Fibroblast of skin of abdomen (primary cell): ENCODE measurements around the gene CD33. TPM values are rescaled to one million over a fixed set of nuclear protein-coding genes. Genes with fewer than 3 reads are reported as not detected.
"Not testable (repeated sequence)": the region's sequence is repeated elsewhere in the genome, so short reads cannot be mapped to it uniquely, and the experiment has no call there.

Experiments
- DNase-seq: peaks from one replicate; pipeline ENCODE4 v3.0.0-alpha.2; 2013
- polyA plus RNA-seq, 2 experiments: library from polyadenylated mRNA; unstranded; fragments of 120-200 nt; gene quantifications; one replicate each; pipeline ENCODE4 v1.2.1, GENCODE V29; 2013; ENCODE audit not compliant: insufficient read length in 2 of 2

The CD33 gene
- polyA plus RNA-seq (2013, experiment 1 of 2; ENCODE audit: insufficient read length), result not detected
- not detected for polyA plus RNA-seq (2013, experiment 2 of 2; ENCODE audit: insufficient read length)

DNA sequence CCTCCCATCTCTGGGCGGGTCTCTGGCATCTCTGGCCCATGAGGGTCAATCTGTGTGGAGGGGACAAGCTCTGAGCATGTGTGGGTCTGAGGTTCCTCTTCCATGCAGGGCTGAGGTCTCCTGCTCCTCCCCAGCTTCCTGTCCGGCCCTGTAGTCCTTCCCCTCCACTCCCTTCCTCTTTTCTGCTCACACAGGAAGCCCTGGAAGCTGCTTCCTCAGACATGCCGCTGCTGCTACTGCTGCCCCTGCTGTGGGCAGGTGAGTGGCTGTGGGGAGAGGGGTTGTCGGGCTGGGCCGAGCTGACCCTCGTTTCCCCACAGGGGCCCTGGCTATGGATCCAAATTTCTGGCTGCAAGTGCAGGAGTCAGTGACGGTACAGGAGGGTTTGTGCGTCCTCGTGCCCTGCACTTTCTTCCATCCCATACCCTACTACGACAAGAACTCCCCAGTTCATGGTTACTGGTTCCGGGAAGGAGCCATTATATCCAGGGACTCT lies at the start of gene CD33:
CD33 (plus strand) TSS at position 183 of the 496 bp plus-strand sequence; CDS start at position 222, 39 bp downstream.
- not testable (repeated sequence) for DNase-seq

DNA sequence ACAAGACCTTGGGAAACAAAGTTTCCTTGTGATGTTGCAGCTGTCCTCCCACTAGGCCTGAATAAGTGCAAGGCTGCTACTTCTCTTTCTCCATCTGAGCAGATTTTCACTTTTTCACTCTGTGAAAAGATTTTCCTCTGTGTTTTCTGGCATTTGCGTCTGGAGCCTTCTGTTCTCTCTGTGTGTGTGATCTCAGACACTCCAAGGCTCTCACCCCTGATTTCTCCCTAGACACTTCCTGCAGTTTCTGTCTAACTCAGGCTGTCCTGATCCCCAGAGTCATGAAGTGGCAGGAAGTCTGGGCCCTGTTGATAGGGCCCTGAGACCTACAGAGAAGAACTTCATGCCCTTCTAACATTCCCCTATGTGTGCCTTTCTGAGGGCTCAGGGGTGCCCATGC lies 45.6 kb upstream of the CD33 start:
- no peak for DNase-seq

DNA sequence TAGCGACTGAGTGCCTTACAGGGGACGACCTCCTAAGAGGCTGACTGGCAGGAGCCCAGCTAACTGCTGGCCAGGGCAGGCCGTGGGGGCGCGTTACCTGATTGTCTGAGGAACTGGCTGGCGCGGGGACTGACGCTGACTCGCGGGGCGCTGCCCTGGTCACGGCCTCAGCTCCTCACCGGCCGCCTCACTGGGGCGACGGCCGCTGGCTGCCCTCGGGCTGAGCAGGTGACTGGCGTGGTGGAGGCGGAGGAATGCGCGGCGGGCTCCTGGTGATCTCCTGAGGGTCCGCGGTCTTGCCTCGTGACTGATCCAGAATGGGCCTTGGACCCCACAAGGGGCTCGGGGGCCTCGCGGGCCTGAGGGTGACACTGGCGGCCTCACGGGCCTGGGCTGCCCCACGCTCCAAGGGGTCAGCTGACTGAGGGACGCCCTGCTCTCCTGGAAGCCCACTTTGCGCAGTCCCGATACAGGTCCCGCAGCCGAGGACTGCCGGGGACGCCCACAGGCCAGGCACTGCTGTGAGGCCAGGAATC lies 43.4 kb upstream of the CD33 start:
- no peak for DNase-seq

DNA sequence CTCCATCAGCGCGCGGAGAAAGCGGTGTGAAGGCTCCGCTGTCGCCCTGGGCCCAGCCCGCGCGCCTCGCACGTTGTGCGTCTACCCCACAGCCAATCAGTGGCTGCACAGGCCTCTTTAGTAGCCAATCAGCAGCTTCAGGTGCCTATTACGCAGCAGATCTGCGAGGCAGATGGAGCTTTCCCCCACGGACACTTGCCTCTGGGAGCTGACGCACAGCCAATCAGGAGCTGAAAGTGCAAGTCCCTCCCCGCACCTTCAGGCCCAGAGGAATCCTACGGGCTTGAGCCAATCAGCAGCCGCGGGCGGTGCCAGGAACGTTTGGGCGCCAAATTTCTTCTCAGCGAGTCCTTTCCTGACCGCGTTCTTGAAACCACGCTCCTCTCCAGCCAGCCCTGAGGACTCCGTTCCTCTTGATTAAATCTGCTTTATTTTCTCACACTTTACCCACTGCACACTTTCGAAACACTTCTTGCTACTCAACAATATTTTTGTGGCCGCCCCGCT lies 42.9 kb upstream of the CD33 start:
- no peak for DNase-seq

DNA sequence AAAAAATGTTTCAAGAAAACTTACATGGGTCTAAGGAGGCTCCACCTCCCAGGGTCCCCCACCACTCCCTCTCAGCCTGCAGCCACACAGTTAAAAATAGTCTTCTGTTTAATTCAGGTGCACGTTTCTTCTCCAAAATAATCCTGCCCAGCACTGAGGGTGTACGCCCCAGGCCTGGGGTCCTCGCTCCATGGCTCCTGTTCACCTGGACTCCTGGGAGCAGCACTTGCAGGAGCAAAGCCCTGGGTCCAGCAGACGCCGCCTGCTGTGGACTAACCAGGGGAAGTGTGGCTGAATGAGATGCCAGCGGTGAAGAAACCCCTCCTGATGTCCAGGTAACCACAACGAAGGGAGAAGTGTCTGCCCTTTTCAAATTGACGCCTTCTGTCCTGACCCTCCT lies 41.3 kb upstream of the CD33 start:
- no peak for DNase-seq

DNA sequence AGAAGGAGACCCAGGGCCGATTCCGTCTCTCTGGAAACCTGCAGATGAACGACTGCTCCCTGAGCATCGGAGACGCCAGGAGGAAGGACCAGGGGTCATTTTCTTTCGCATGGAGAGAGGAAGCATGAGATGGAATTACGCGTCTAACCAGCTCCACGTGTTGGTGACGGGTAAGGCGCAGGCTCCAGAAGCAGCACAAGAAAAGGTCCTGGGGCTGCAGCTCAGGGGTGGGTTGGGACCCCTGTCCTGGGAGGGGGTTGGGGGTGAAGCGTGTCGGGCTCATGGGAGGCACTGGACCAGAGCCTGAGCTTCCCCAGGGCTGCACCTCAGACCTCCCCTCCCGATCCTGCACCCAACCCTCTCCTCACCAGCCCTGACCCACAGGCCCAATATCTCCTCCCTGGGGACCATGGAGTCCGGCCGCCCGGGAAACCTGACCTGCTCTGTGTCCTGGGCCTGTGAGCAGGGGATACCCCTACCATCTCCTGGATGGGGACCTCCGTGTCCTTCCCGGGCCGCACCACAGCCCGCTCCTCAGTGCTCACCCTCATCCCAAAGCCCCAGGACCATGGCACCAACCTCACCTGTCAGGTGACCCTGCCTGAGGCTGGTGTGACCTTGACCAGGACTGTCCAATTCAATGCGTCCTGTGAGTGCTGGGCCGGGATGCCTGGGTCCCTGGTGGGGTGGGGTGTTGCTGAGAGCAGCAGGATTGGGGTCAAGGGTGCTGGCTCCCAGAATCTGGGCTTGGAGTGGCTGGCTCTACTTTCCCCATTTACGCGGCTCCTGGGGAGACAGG lies 39.6 kb upstream of the CD33 start:
- no peak for DNase-seq

DNA sequence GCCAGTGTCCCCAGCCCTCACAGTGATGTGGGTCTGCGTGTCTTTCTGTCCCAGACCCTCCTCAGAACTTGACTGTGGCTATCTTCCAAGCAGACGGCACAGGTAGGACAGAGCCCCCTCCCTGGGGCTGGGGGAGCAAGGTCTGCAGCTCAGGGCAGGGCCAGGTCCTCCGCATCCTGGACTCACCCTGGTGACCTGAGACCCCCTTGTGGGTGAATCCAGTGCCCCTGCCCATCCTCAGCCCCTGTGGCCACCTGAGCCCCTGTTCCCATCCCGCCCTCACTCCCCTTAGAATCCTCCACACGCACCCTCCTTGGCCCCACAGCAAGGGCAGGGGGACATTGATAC lies 39.0 kb upstream of the CD33 start:
- DNase-seq, result no peak

DNA sequence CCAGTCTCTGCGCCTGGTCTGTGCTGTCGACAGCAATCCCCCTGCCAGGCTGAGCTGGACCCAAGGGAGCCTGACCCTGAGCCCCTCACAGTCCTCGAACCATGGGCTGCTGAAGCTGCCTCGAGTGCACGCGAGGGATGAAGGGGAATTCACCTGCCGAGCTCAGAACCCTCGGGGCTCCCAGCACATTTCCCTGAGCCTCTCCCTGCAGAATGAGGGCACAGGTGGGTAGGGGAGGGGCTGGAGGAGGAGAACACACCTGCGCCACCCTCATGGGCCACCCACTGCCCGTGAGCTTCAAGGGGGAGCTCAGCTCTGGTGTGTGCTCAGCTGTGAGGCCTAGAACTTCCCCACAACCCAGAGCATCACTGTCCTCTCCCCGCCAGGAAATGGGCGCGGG lies 38.6 kb upstream of the CD33 start:
- no peak for DNase-seq

DNA sequence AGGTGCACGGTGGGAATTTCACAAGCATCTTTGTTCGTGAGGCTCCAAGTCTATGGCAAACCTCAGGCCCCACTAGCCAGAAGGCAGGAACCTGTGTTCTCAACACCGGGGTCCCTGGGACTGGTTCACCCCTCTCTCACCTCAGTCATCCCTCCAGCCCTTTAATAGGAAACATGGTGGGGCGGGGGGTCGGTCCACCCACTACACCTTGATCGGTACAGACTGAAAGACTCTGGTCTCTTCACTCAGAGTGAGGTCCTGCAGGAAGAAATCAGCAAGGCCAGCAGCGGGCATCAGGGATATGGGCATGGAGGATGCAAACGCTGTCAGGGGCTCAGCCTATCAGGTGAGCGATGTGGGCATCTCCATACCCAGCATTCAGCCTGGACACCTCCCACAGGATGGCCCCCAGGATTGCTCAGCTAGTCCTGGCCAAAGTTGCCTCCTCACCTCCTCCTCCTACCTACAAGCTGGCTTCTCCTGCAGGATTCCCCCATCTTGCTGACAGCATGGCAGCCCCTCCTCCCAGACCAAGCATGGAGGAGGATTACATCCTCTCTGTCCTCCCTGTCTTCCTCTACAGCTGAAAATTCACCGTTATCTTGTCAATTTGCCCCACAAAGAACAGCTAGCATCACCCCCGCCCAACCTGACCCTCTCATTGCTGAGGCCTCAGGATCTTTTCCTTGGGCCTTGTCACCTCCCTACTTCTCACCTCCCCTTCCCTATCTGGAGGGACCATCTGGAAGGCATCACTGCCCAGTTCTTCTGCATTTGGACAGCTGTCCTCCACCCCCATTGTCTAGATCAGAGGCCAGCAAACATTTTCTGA lies 37.3 kb upstream of the CD33 start:
- DNase-seq, result no peak

DNA sequence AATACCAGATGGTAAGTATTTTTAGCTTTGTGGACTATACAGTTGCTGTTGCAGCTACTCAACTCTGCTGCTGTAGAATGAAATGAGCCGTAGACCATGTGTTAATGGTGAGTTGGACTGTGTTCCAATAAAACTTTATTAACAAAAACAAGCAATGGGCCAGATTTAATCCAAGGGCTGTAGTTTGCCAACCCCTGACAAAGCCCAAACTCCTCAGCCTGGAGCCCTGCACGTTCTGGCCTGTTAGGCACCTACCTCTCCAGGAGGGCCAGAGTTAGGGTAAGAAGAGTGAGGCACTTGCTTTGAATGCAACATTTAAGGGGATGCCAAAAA lies 36.7 kb upstream of the CD33 start:
- no peak for DNase-seq

DNA sequence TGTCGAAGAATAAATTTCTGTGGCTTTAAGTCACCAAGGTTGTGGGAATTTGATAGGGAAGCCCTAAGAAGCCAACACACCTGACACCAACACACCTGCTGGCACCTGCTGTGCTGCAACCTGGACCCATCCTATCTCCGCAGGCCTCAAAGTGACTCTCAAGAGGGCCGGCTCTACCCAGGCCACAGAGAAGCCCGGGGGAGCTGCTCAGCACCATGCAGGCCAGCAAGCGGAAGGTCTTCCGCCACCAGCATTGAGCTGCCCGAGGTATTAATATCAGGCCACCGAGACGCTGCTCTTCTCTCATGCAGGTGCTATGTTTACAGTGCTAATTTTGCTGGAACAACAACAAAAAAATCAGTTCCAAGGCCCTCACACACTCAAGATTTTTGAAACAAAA lies 32.2 kb upstream of the CD33 start:
- DNase-seq, result no peak

DNA sequence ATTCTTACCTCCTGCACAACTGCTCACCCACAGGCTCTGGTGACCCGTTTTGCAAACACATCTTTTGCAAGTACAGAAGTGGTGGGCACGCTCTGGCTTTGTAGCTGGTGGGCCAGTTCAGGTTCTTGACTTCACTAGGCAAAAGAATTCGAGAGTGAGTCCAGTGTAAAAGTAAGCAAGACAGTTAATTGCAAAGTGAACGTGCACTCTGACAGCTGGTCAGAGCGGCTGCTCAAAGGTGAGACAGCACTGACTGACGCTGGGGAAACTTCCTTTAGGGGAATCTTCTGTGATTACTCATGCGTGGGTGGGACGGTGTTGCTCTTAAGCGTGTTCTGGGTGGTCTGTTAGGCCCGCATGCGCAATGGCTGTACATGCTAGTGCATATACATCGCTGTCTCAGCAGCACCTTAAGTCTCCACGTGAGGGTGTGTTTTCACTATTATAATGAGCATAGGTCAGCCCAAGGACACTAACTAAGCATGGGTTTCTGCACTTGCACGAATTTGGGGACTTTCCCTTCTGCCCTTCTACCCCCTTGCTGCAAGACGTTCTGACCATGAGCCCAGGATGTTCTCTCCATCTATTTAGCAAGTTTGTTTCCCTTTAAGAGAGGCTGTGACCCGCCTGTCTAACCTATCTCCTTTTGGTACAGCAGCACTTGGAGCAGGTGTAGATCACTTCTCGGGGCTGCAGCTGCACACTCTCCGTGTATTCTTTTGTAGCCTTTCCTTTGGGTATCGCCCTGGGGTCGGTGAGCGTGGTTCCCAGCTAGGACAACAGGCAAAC lies 30.2 kb upstream of the CD33 start:
- DNase-seq, result no peak

DNA sequence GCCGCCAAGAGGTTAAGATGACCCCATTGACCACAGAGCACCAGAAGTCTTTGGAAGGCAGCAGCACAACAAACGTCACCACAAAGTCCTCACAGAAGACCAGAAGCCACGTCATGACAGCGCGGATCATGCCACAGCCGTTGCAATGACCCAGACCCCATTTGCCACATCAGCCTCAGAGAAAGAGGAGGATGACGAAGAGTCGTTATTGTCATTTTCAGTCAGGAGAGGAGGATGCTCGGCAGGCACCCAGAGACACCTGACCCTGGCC lies 29.6 kb upstream of the CD33 start:
- no peak for DNase-seq

DNA sequence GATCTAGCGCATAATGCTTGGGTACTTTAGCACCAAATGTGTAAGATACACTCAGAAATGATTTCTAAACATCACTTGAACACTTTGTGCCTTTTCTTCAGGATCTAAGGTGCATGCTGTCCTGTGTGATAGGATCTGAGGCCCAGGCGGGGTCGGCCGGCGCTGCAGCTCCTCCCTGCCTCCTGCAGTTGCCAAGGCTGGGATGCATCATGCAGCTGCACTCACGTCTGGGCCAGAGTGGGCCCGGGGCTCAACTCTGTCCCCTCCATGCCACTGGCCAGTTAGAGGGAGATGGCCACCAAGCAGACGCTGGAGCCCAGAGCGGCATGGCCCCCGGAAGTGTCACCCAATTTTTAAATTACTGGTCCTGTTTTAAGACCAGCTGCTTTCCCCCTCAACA lies 29.3 kb upstream of the CD33 start:
- DNase-seq, result no peak

DNA sequence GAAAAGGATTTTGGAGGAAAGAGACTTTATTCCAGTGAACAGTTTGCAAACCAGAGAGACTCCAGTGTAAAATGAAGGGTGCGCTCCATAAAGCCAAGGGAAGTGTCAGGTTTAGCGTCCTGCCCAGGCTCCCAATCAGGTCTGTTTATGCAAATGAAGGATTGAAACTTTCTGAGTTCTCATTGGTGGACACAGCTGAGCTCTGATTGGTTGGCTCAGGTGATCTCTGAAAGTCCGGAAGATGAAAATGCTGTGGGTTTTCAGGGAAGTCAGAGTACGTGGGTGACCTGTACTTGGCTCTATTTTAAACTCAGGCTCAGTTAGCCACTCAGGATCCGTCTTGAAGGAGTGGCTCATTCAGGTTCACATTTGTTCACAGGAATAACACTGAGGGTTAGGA lies 28.7 kb upstream of the CD33 start:
- DNase-seq, result no peak

DNA sequence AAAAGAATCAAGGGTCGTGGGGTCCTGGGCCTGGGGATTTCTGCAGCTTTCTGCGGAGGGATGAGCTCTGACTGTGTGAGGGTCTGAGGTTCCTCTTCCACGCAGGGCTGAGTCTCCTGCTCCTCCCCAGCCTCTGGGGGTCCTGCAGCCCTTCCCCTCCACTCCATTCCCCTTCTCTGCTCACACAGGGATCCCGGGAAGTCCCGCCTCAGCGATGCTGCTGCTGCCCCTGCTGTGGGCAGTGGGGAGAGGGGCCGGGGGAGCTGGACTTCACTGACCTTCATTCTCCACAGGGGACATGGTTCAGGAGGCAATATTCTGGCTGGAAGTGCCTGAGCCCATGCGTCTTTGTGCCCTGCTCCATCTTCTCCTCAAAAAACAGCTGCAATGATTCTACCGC lies 26.2 kb upstream of the CD33 start:
- DNase-seq, result no peak

DNA sequence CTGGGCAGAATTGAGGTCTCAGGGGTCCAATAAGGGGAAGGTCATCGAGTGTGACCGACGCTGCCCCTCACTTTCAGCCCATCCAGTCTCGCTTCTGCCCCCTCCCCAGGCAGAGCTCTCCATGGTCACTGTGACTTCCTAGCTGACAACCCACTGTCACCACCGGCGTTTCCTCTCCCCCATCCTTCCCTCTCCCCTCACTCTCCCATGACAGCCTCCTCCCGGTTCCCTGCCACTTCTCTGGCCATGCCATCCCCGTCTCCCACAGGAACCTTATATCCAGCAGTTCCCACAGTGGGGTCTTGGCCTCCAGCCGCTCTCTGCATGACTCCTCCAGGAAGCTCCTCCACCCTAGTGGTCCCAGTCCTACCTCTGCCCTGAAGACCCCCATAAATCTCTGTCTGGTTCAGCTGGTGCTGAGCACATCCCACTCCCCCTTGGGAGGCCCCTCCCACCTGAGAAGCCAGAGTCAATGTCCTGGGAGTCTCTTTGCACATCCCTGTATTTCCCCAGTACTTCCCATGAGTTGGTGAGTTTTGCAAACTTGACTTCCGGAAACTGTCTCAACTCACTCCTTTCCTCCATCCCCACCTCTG lies 24.7 kb upstream of the CD33 start:
- DNase-seq, result no peak

DNA sequence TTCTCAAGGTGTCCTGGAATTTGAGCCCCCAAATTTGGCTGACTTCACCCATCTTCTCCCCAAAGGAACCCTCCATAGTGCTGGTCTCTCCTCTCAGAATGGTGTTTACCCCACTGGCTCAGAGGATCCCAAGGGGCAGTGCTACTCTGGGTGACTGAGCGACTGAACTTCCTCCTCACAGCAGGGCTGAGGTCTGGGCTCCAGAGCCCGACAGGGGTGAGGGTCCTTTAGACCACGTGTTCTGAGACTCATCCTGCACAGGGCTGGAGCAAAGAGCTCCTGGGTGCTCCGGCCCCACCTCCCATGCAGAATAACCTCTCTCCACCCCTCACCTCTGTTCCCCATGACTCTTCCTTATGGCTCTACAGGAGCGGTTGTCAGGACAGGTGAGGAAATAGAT lies 23.2 kb upstream of the CD33 start:
- no peak for DNase-seq

DNA sequence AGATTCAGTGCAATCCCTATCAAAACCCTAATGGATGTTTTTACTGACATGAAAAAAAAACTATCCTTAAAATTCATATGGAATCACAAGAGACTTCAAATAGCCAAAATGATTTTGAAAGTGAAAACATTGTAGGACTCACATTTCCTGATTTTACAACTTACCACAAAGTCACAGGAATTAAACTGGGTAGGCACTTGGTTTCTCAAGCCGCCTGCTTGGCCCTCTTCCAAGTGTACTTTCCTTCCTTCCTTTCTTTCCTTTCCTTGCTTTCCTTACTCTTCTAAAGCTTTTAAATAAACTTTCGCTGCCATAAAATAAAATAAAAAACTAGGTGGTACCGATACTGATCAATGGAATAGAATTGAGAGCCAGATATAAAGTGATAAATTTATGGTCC lies 21.0 kb upstream of the CD33 start:
- DNase-seq, result no peak

DNA sequence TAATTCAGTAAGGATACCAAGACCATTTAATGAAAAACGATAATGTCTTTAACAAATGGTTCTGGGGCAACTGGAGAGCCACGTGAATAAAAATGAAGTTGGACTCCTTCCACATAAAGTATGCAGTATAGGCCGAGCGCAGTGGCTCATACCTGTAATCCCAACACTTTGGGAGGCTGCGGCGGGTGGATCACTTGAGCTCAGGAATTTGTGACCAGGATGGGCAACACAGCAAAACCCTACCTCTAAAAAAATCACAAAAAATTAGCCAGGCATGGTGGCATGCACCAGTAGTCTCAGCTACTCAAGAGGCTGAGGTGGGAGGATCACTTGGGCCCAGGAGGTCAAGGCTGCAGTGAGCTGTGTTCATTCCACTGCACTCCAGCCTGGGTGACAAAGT lies 20.6 kb upstream of the CD33 start:
- DNase-seq, result no peak

DNA sequence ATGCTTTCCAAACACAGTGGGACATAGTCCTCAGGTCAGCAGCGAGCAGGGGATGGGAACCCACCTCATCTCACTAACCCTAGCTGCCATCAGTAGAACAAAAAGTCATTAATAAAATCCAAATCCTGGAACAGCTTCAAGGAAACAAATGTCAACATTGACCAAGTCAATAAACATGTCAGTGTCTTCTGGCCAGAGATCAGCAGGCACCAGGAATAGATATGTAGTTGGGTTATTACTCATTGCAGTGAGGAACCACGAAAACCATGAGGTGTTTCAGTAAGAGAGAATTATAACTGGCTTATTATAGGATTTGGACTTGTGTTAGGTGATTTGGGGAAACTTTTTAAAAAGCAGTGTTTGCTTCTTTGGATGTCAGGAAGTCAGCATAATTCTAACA lies 17.1 kb upstream of the CD33 start:
- no peak for DNase-seq

DNA sequence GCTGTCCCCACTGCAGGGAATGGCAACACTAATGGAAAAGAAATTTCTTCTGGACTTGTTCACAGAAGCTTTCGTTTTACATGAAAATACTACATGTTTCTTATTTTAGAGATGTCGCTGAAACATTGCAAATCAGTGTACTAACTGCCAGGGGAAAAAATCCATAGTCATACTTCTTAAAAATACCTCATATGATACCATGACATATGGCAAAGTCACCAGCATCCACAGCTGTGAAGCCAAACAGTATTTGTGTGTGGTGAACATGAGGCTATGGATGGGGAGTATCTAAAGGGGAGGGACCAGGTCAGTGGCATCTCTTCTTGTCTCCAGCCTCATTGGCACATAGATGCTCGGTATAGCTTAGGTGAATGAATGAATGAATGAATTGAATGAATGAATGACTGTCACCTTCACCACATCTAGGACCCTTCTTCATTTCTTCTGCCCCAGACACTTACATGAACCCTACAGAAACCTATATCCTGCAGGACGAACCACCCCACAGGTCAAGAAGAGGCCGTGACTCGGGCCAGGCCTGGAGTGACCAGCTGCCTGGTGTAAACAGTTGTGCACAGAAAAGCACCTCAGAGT lies 14.6 kb upstream of the CD33 start:
- DNase-seq, result no peak
